ENCODE results near the gene TMEM94. TPM values are rescaled to one million over a fixed set of nuclear protein-coding genes. Genes with fewer than 3 reads are reported as not detected.

The TMEM94 gene
- total RNA-seq, 6 experiments from 2014 or later, result 24.2 to 47.1 (median 29.6) TPM

DNA sequence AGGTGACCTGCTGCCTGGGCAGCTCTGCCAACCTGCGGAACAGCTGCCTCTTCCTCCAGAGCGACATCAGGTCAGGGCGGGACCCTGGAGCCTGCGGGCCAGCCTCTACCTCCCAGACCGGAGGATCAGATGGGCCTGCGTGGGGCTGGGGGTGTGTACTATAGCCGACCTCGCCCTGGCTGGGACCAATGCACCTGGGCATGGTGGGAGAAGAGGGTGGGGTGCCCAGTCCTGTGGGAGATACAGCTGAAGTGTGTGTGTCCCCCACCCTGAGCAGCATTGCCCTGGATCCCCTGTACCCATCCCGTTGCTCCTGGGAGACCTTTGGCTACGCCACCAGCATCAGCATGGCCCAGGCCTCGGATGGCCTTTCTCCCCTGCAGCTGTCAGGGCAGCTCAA lies 39.6 kb downstream of the TMEM94 start:
- TF ChIP-seq, protein P1, sequence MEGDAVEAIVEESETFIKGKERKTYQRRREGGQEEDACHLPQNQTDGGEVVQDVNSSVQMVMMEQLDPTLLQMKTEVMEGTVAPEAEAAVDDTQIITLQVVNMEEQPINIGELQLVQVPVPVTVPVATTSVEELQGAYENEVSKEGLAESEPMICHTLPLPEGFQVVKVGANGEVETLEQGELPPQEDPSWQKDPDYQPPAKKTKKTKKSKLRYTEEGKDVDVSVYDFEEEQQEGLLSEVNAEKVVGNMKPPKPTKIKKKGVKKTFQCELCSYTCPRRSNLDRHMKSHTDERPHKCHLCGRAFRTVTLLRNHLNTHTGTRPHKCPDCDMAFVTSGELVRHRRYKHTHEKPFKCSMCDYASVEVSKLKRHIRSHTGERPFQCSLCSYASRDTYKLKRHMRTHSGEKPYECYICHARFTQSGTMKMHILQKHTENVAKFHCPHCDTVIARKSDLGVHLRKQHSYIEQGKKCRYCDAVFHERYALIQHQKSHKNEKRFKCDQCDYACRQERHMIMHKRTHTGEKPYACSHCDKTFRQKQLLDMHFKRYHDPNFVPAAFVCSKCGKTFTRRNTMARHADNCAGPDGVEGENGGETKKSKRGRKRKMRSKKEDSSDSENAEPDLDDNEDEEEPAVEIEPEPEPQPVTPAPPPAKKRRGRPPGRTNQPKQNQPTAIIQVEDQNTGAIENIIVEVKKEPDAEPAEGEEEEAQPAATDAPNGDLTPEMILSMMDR (IDR thresholded peaks at IDR 0.05), result no peak
- TF ChIP-seq POLR2A (IDR thresholded peaks at IDR 0.05), result no peak
- Histone ChIP-seq H3K27ac (no peak overlapping the region), H3K27me3 (no peaks in the 10 kb centered on the region), H3K36me3 (peaks cover 0 to 28% (median 7%) of the 10 kb centered on the region in 4 donors), H3K4me3 (no peak overlapping the region), H3K9me3 (no peaks in the 10 kb centered on the region), H3K4me1 (no peaks in the 10 kb centered on the region)
- ATAC-seq (no peak), DNase-seq (no peak)
- intact Hi-C loops (cut with DNase I), result no loop called here
- 100% methylated on average over 1 of the region's 11 CpGs for WGBS (ENCODE audit: insufficient coverage, low coverage, low lambda C conversion rate, missing lambda C conversion rate)

GRCh38 chr17:75498039-75498725 lies 41.7 kb downstream of the TMEM94 start:
- Histone ChIP-seq H3K4me1 (no peaks in the 10 kb centered on the region), H3K36me3 (peaks cover 0 to 25% (median 9%) of the 10 kb centered on the region in 4 donors), H3K4me3 (no peak overlapping the region), H3K27ac (no peak overlapping the region), H3K9me3 (no peaks in the 10 kb centered on the region), H3K27me3 (no peaks in the 10 kb centered on the region)
- WGBS (ENCODE audit: insufficient coverage, low coverage, low lambda C conversion rate, missing lambda C conversion rate), result 58% methylated on average over 15 of the region's 21 CpGs
- TF ChIP-seq, protein P1 (IDR thresholded peaks at IDR 0.05), result no peak
- no peak for TF ChIP-seq POLR2A (IDR thresholded peaks at IDR 0.05)
- intact Hi-C loops (cut with DNase I), result no loop called here
- ATAC-seq (peak; percentile 23 to 32 (median 27)), DNase-seq (no peak)

GRCh38 chr17:75498726-75499213 lies 42.3 kb downstream of the TMEM94 start:
- Histone ChIP-seq H3K36me3 (peaks cover 0 to 20% (median 7%) of the 10 kb centered on the region in 4 donors), H3K4me1 (peaks cover 0 to 3% (median under 1%) of the 10 kb centered on the region in 4 donors), H3K9me3 (no peaks in the 10 kb centered on the region), H3K4me3 (no peak overlapping the region), H3K27ac (no peak overlapping the region), H3K27me3 (no peaks in the 10 kb centered on the region)
- DNase-seq (no peak), ATAC-seq (peak; percentile 1 to 16 (median 10))
- TF ChIP-seq, protein P1 (IDR thresholded peaks at IDR 0.05), result no peak
- no peak for TF ChIP-seq POLR2A (IDR thresholded peaks at IDR 0.05)
- 60% methylated on average over 2 of the region's 16 CpGs for WGBS (ENCODE audit: insufficient coverage, low coverage, low lambda C conversion rate, missing lambda C conversion rate)
- intact Hi-C loops (cut with DNase I), result no loop called here

- Histone ChIP-seq H3K27me3 (no peaks in the 10 kb centered on the region), H3K9me3 (no peaks in the 10 kb centered on the region), H3K27ac (no peak overlapping the region), H3K36me3 (peaks cover 0 to 18% (median 5%) of the 10 kb centered on the region in 4 donors), H3K4me3 (no peak overlapping the region), H3K4me1 (peaks cover 0 to 10% (median 4%) of the 10 kb centered on the region in 4 donors)
- intact Hi-C loops (cut with DNase I), result loop anchor here in 1 of 2 donors (10.0 kb wide), 1 partner anchor 65 kb away; no protein-coding TSS in a partner anchor
- WGBS (ENCODE audit: insufficient coverage, low coverage, low lambda C conversion rate, missing lambda C conversion rate), result 73% methylated on average over 6 of the region's 16 CpGs
- ATAC-seq (no peak), DNase-seq (no peak)
- TF ChIP-seq POLR2A (IDR thresholded peaks at IDR 0.05), result no peak
- TF ChIP-seq, protein P1 (IDR thresholded peaks at IDR 0.05), result no peak
Measured at GRCh38 chr17:75499313-75500022, 43.0 kb downstream of the TMEM94 start.
